ENCODE data around the gene ARHGEF1.

DNA sequence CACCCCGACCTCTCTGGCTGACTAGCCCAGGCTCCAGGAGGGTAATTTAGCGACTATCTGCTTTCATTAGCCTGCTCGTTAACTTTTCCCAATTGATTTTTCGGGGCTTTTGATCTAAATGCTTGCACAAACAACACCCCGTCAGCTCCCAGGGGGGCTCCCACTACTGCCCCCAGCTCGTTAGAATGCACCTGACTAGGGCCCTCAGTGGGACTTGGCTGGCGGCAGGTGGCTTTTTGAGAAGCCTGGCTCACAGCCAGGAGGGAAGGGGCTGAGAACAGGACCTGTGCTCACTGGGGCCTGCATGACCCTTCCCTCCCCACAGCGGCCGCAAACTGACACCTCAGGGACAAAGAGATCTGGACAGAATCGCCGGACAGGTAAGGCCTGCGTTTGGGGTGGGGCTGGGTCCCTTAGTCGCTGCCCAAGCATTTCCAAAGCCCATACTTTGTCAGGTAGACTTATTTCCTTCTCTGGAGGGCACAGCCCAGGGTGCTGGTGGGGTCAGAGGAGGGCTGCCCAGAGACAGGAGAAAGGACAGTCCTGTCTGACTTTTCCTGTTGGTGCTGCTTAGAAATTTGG is 13.5 kb upstream of the ARHGEF1 start:
- TF ChIP-seq, protein P1, sequence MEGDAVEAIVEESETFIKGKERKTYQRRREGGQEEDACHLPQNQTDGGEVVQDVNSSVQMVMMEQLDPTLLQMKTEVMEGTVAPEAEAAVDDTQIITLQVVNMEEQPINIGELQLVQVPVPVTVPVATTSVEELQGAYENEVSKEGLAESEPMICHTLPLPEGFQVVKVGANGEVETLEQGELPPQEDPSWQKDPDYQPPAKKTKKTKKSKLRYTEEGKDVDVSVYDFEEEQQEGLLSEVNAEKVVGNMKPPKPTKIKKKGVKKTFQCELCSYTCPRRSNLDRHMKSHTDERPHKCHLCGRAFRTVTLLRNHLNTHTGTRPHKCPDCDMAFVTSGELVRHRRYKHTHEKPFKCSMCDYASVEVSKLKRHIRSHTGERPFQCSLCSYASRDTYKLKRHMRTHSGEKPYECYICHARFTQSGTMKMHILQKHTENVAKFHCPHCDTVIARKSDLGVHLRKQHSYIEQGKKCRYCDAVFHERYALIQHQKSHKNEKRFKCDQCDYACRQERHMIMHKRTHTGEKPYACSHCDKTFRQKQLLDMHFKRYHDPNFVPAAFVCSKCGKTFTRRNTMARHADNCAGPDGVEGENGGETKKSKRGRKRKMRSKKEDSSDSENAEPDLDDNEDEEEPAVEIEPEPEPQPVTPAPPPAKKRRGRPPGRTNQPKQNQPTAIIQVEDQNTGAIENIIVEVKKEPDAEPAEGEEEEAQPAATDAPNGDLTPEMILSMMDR (IDR thresholded peaks at IDR 0.05 in 4 of 5, conservative IDR thresholded peaks at IDR 0.05 in 1 of 5) = no peak
- no peak for TF ChIP-seq POLR2A (IDR thresholded peaks at IDR 0.05)
